NCI-H1417 (cell line): ENCODE data around the gene COX4I1.
A peak's percentile ranks its signal among the peaks of the same experiment; 100 is the strongest.
"Not testable (repeated sequence)": the region's sequence is repeated elsewhere in the genome, so short reads cannot be mapped to it uniquely, and the experiment has no call there.

Experiments
- DNase-seq, 3 experiments: peaks; one replicate each; lab custom pipeline; 2025; lab: John Stamatoyannopoulos, UW

The COX4I1 gene

GRCh38 chr16:85800321-85800669 is 800 bp downstream of the COX4I1 start:
- DNase-seq = no peak

DNA sequence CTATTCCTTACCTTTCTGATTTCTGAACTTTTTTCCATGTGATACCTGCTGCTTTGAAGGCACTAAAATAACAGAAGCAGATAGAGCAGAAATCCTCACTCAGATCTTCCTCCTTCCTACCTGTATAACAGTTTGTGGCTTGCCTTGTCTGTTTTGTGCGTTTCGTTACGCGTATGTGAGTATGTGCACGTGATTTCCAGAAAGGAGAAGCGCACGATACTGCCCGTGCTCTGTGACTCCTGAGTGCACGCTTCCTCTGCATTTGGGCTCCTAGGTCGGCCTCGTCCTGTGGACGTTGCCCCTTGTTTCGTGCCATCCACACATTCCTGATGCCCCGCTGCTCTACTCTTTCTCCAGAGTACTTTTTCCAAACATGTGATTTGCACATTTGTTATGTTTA is 4.1 kb downstream of the COX4I1 start:
- no peak for DNase-seq

DNA sequence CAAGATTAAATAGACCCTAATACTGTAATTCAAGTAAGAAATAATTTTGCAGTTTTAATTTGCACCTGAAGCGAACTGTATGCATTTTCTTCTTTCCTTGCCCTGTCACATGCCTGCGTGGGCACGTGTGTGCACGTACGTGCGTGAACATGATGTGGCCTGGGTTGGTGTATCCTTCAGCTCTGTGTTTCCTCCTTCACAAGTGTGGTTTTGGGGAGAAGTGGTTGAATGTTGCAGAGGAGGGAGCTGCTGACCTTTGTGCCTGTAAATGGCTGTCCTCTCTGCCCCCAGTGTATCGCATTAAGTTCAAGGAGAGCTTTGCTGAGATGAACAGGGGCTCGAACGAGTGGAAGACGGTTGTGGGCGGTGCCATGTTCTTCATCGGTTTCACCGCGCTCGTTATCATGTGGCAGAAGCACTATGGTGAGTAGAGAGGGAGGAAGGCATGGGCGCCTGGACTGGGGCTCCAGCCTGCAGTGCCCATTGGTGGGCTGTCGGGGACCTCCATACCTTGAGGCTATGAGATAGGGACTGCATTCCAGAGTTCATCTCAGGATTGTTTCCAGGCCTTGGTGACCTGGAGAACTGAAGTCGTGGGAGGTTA is 6.0 kb downstream of the COX4I1 start:
- DNase-seq = no peak

DNA sequence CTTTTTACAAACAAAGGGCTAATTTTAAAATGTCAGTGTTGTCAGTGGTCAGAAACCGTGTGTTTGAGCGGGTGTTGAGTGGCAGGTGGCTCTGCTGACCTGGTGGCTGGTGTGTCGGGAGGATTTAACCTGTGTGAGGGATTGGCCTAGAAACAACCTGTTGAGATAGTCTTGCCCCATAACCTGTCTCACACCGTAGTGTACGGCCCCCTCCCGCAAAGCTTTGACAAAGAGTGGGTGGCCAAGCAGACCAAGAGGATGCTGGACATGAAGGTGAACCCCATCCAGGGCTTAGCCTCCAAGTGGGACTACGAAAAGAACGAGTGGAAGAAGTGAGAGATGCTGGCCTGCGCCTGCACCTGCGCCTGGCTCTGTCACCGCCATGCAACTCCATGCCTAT is 7.0 kb downstream of the COX4I1 start:
- DNase-seq = peak in 1 of 3 experiments; percentile 16

- not testable (repeated sequence) for DNase-seq
These were observed 7.8 kb downstream of the COX4I1 start for GRCh38 chr16:85807340-85807739.

GRCh38 chr16:85808104-85808503 is 8.6 kb downstream of the COX4I1 start:
- DNase-seq = not testable (repeated sequence)

- DNase-seq = no peak
These were observed 9.4 kb downstream of the COX4I1 start for GRCh38 chr16:85808926-85809325.

GRCh38 chr16:85809645-85810044 is 10.2 kb downstream of the COX4I1 start:
- DNase-seq = no peak

- no peak for DNase-seq
These were observed 10.7 kb downstream of the COX4I1 start for GRCh38 chr16:85810097-85810741.

- no peak for DNase-seq
These were observed 11.2 kb downstream of the COX4I1 start for GRCh38 chr16:85810742-85811115.

- no peak for DNase-seq
These were observed 12.7 kb downstream of the COX4I1 start for GRCh38 chr16:85812031-85812807.

DNA sequence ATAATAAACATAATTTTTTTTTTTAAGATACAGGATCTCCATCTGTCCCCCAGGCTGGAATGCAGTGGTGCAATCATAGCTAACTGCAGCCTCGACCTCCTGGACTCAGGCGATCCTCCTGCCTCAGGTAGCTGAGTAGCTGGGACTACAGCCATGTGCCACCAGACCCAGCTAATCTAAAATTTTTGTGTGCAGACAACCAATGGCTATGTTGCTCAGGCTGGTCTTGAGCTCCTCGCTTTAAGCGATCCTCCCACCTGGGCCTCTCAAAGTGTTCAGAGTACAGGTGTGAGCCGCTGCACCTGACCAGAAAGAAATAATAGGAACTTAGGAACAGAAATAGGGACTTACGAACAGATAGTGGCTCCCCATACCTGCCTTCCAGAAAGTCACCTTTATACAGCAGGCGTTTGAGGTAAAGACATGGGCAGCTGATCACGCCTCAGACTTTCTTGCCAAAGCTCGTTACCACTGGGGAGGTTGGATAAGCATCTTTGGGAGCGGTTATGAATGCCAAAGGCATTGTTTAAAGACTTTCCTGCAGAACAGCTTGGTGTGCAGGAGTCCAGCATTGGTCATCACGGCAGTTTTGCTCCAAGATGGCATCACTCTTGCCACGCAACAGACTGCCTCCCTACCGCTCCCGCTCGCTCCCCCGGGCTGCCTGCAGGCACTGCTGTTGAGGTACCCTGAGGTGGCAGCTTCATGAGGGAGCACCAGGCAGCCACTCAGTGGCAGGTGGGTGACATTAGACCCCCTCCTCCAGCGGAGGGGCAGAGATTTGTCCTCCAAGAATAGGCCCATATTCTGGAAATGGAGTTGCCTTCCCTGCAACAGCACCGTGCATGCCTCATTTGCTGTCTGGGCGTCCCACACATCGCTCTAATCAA is 13.6 kb downstream of the COX4I1 start:
- DNase-seq = no peak

DNA sequence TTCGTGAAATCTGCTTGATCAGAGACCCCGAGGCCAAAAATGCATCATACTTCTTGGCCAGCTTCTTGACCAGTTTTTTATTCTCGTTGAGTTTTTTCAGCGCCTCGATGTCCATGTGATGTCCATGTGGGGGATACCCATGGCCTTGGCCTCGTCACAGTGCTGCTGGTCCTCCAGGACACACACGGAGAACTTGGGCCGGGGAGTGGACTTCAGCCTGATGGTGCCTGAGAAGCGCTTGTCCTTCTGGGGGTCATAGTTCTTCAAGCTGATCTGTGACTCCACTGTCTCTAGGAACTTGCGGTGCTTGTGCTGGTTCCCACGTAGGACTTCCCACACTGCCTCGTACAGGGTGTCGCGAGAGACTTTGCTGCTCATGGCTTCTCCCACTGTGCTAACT is 16.7 kb downstream of the COX4I1 start:
- no peak for DNase-seq

- not testable (repeated sequence) for DNase-seq
These were observed 17.7 kb downstream of the COX4I1 start for GRCh38 chr16:85817195-85817594.

DNA sequence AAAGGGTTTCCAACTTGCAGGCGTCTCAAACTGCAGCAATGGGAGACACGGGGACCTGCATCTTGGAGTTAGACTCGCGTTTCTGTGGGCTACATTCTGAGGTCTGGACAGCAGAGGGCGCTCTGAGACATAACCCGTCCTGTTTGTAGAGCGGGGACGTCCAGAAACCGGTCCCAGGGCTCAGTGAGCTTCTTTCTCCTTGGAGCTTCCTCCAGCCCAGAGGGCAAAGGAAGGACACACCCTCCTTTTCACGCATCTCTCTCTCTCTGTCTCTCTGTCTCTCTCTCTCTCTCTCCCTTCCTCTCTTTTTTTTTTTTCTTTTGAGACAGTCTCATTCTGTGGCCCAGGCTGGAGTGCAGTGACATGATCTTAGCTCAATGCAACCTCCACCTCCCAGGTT is 19.8 kb downstream of the COX4I1 start:
- peak; percentile 22 to 69 (median 29) for DNase-seq

DNA sequence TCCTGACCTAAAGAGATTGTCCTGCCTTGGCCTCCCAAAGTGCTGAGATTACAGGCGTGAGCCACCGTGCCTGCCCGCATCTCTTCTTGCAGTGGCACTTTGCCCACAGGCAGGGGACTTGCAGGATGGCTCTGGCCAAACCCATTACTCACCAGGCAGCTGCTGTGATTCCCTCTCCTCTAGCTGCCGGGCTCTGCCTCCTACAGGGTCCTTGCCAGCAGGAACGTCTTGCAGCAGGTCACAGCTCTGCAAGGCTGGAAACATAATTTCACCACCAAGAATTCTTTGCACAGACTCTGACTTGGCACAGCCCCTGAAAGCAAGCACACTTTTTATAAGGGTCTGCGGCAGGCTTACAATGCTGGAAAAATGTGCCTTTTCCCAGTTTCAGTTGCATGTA is 20.3 kb downstream of the COX4I1 start:
- DNase-seq = peak in 1 of 3 experiments; percentile 22

DNA sequence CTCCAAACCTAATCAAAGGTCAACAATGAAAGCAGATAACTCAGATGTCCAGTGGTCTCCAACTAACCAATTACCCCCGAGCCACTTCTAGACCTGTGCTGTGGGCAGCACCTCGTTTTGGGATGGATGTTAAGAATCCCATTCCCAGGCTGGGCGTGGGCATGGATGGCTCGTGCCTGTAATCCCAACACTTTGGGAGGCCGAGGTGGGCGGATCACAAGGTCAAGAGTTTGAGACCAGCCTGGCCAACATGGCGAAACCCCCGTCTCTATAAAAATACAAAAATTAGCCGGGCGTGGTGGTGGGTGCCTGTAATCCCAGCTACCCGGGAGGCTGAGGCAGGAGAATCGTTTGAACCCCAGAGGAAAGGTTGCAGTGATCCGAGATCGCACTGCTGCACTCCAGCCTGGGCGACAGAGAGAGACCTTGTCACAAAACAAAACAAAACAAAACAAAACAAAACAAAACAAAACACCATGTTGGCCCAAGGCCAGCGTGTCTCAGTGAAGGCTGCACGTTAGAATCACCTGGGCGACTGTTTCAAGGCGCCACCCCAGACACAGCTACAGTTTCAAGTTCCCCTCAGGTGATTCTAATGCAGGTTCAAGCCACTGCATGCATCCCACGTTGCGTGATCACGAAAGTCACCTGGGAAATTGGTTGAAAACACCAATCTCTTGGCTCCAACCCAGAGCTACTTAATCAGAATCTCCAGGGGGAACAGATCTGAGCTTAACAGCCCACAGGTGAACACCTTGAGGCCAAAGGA is 21.3 kb downstream of the COX4I1 start:
- DNase-seq = peak in 2 of 3 experiments; percentile 46 to 62

DNA sequence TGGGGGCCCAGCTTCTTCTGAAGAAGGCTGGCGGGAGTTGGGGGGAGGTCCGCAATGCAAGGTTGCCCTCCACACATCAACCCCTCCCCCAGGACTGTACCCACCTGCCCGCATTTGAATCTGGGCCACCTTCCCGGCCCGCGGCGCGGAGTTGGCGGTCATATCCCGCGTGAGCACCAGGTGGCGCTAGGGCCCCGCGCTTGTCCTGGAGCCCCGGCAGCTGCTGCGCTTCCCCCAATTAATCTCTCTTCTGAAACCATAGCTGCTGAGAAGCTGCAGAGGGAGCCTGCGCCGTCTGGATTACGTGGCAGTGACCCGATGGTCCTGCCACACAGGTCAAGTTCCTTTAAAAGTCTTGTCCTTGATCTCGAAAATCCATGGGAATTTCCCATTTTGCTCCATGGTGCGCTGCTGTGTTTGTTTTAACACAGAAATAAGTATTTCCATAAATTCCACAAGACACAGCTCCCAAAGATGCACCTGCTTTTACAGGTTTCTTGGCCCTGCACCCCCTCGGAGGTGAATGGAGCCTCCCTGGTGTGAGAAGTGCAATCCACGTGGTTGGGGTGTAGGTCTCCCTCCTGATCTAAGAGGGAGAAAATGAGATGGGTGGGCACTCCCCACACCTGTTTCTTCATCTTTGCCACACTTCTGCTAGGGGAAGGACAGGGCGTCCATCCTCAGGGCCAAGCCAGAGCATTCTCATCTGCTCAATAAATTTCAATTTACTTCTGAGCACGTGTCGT is 22.1 kb downstream of the COX4I1 start:
- peak; percentile 44 to 77 (median 48) for DNase-seq

GRCh38 chr16:85822145-85822544 is 22.6 kb downstream of the COX4I1 start:
- DNase-seq = no peak

- DNase-seq = no peak
These were observed 23.9 kb downstream of the COX4I1 start for GRCh38 chr16:85823328-85823920.
